Activated T-cell treated with anti-CD3 and anti-CD28 coated beads, Interleukin-2, amount 50 U/mL, for 72 hours (primary cell): ENCODE measurements around the gene CFAP410. TPM values are rescaled to one million over a fixed set of nuclear protein-coding genes. Genes with fewer than 3 reads are reported as not detected.
"Not testable (repeated sequence)": the region's sequence is repeated elsewhere in the genome, so short reads cannot be mapped to it uniquely, and the experiment has no call there.

Experiments used
- ATAC-seq, 2 donors: fragments of 150-1000 bp; cut with Tn5 transposase; replicated peaks in 1 of 2; 2 replicates each; pipeline ENCODE4 v1.10.0; 2021; ENCODE audit warnings: moderate library complexity in 2 of 2, mild to moderate bottlenecking in 1 of 2
- DNase-seq, 2 donors: peaks; one replicate each; pipeline ENCODE4 v3.0.0; 2021 to 2022; ENCODE audit warnings: mixed read lengths in 1 of 2
- H3K27ac Mint-ChIP-seq: one replicate; pipeline ENCODE4 v1.8.0; 2022; ENCODE audit warnings: mild to moderate bottlenecking, moderate library complexity, mixed read lengths
- H3K27me3 Mint-ChIP-seq: one replicate; pipeline ENCODE4 v1.8.0; 2022; ENCODE audit warnings: low read depth, mixed read lengths
- H3K36me3 Mint-ChIP-seq, 2 donors: one replicate each; pipeline ENCODE4 v1.8.0; 2022; ENCODE audit warnings: mixed read lengths in 2 of 2, mild to moderate bottlenecking in 1 of 2; ENCODE audit not compliant: insufficient read depth in 2 of 2
- H3K4me1 Mint-ChIP-seq: one replicate; pipeline ENCODE4 v1.8.0; 2022; ENCODE audit warnings: low read depth, mixed read lengths
- H3K4me3 Mint-ChIP-seq, 2 donors: one replicate each; pipeline ENCODE4 v1.8.0; 2022; ENCODE audit warnings: mild to moderate bottlenecking in 2 of 2, mixed read lengths in 2 of 2, moderate library complexity in 2 of 2
- H3K9me3 Mint-ChIP-seq, 2 donors: one replicate each; pipeline ENCODE4 v1.8.0; 2022; ENCODE audit warnings: mixed read lengths in 2 of 2
- total RNA-seq, 2 donors: library from RNA; stranded (reverse); gene quantifications; one replicate each; pipeline ENCODE4 v1.2.3, GENCODE V29; 2022

The CFAP410 gene
- total RNA-seq, 2 donors from 2014 or later = 14.5 to 17.2 TPM

GRCh38 chr21:44310628-44311507, 28.3 kb downstream of the CFAP410 start:
- no peak for ATAC-seq
- H3K27me3 Mint-ChIP-seq = no peaks in the 10 kb centered on the region
- H3K36me3 Mint-ChIP-seq = peaks cover 4 to 5% of the 10 kb centered on the region in 2 donors
- no peaks in the 10 kb centered on the region for H3K9me3 Mint-ChIP-seq
- DNase-seq = no peak
- no peaks in the 10 kb centered on the region for H3K4me1 Mint-ChIP-seq
- no peak overlapping the region for H3K27ac Mint-ChIP-seq
- H3K4me3 Mint-ChIP-seq = no peak overlapping the region

- DNase-seq = no peak
- Mint-ChIP-seq H3K36me3 (peaks cover 4 to 5% of the 10 kb centered on the region in 2 donors), H3K27ac (no peak overlapping the region), H3K27me3 (no peaks in the 10 kb centered on the region), H3K4me3 (no peak overlapping the region), H3K9me3 (no peaks in the 10 kb centered on the region), H3K4me1 (peaks cover 22% of the 10 kb centered on the region)
- ATAC-seq = no peak
Observed at GRCh38 chr21:44306936-44307704, 32.1 kb downstream of the CFAP410 start.

GRCh38 chr21:44305691-44306090, 33.5 kb downstream of the CFAP410 start:
- peaks cover 35% of the 10 kb centered on the region for H3K4me1 Mint-ChIP-seq
- no peak overlapping the region for H3K27ac Mint-ChIP-seq
- no peaks in the 10 kb centered on the region for H3K27me3 Mint-ChIP-seq
- H3K36me3 Mint-ChIP-seq = no peaks in the 10 kb centered on the region
- DNase-seq (no peak), ATAC-seq (no peak)
- no peak overlapping the region for H3K4me3 Mint-ChIP-seq
- H3K9me3 Mint-ChIP-seq = no peaks in the 10 kb centered on the region

- ATAC-seq = peak in 1 of 2 donors; percentile 39
- Mint-ChIP-seq H3K27me3 (no peaks in the 10 kb centered on the region), H3K36me3 (no peaks in the 10 kb centered on the region), H3K27ac (peak overlapping the region; percentile 17), H3K4me3 (no peak overlapping the region), H3K4me1 (peaks cover 37% of the 10 kb centered on the region), H3K9me3 (no peaks in the 10 kb centered on the region)
- DNase-seq = peak; percentile 30 to 54
Observed at GRCh38 chr21:44304877-44305293, 34.3 kb downstream of the CFAP410 start.

- no peak overlapping the region for H3K4me3 Mint-ChIP-seq
- DNase-seq = no peak
- no peaks in the 10 kb centered on the region for H3K36me3 Mint-ChIP-seq
- no peak overlapping the region for H3K27ac Mint-ChIP-seq
- H3K27me3 Mint-ChIP-seq = no peaks in the 10 kb centered on the region
- no peak for ATAC-seq
- H3K9me3 Mint-ChIP-seq = no peaks in the 10 kb centered on the region
- H3K4me1 Mint-ChIP-seq = peaks cover 37% of the 10 kb centered on the region
Observed at GRCh38 chr21:44304011-44304616, 35.1 kb downstream of the CFAP410 start.

GRCh38 chr21:44303490-44303981, 35.7 kb downstream of the CFAP410 start:
- peaks cover 40% of the 10 kb centered on the region for H3K4me1 Mint-ChIP-seq
- no peaks in the 10 kb centered on the region for H3K9me3 Mint-ChIP-seq
- DNase-seq = no peak
- no peaks in the 10 kb centered on the region for H3K36me3 Mint-ChIP-seq
- H3K27ac Mint-ChIP-seq = no peak overlapping the region
- peak overlapping the region in 1 of 2 donors; percentile 45 for H3K4me3 Mint-ChIP-seq
- ATAC-seq = no peak
- H3K27me3 Mint-ChIP-seq = no peaks in the 10 kb centered on the region

- not testable (repeated sequence) for H3K9me3 Mint-ChIP-seq, DNase-seq, H3K27ac Mint-ChIP-seq, H3K36me3 Mint-ChIP-seq, ATAC-seq, H3K27me3 Mint-ChIP-seq
- Mint-ChIP-seq H3K4me1 (peaks cover 48% of the 10 kb centered on the region), H3K4me3 (peak overlapping the region; percentile 34 to 51)
Observed at GRCh38 chr21:44302573-44303401, 36.4 kb downstream of the CFAP410 start.

GRCh38 chr21:44301961-44302406, 37.2 kb downstream of the CFAP410 start:
- Mint-ChIP-seq H3K4me1 (peaks cover 54% of the 10 kb centered on the region), H3K9me3 (no peaks in the 10 kb centered on the region), H3K4me3 (peak overlapping the region; percentile 34 to 89), H3K27me3 (no peaks in the 10 kb centered on the region), H3K27ac (no peak overlapping the region), H3K36me3 (no peaks in the 10 kb centered on the region)
- DNase-seq = no peak
- no peak for ATAC-seq

- Mint-ChIP-seq H3K27me3 (no peaks in the 10 kb centered on the region), H3K36me3 (no peaks in the 10 kb centered on the region), H3K27ac (no peak overlapping the region), H3K4me3 (peak overlapping the region; percentile 86 to 89), H3K4me1 (peaks cover 54% of the 10 kb centered on the region), H3K9me3 (no peaks in the 10 kb centered on the region)
- no peak for DNase-seq
- no peak for ATAC-seq
Observed at GRCh38 chr21:44301141-44301540, 38.0 kb downstream of the CFAP410 start.

- Mint-ChIP-seq H3K36me3 (no peaks in the 10 kb centered on the region), H3K27me3 (no peaks in the 10 kb centered on the region), H3K4me3 (peak overlapping the region; percentile 86 to 89), H3K9me3 (no peaks in the 10 kb centered on the region), H3K4me1 (peaks cover 56% of the 10 kb centered on the region), H3K27ac (no peak overlapping the region)
- peak; percentile 71 to 74 for DNase-seq
- peak; percentile 54 to 67 for ATAC-seq
Observed at GRCh38 chr21:44300262-44300959, 38.8 kb downstream of the CFAP410 start.

GRCh38 chr21:44299458-44300261, 39.5 kb downstream of the CFAP410 start, which contains the start of gene PFKL:
PFKL (plus strand) TSS chr21:44300053; CDS start chr21:44300106, 53 bp downstream.
- no peaks in the 10 kb centered on the region for H3K9me3 Mint-ChIP-seq
- H3K27ac Mint-ChIP-seq = peak within 1 kb of the TSS; percentile 60
- peak; percentile 69 to 81 for DNase-seq
- H3K4me3 Mint-ChIP-seq = peak within 1 kb of the TSS; percentile 88 to 91
- H3K36me3 Mint-ChIP-seq = no peaks in the 10 kb centered on the region
- H3K27me3 Mint-ChIP-seq = no peaks in the 10 kb centered on the region
- H3K4me1 Mint-ChIP-seq = peaks cover 54% of the 10 kb centered on the region
- ATAC-seq = peak; percentile 82 to 83
